Inferior parietal cortex (tissue), 1 donor: Measurements from ENCODE around the gene TCEANC2.
A peak's percentile ranks its signal among the peaks of the same experiment; 100 is the strongest.
"Not testable (repeated sequence)": the region's sequence is repeated elsewhere in the genome, so short reads cannot be mapped to it uniquely, and the experiment has no call there.

Source experiments
- DNase-seq: peaks from one replicate; pipeline ENCODE4 v3.0.0-alpha.2; 2016; ENCODE audit errors: extremely low spot score

TCEANC2 gene

GRCh38 chr1:54052934-54053744 lies at the start of gene TCEANC2, which contains the start of gene TMEM59:
Gene TCEANC2, plus strand, starts transcription at chr1:54053608. Its CDS starts 815 bp downstream, at chr1:54054423.
Gene TMEM59, minus strand, starts transcription at chr1:54053204. Its CDS starts 16 bp downstream, at chr1:54053188.
- peak; percentile 98 for DNase-seq

- DNase-seq, result not testable (repeated sequence)
Measured at GRCh38 chr1:54003750-54004480, 49.5 kb upstream of the TCEANC2 start.

- DNase-seq, result no peak
Measured at GRCh38 chr1:54004481-54005049, 48.8 kb upstream of the TCEANC2 start.

- no peak for DNase-seq
Measured at GRCh38 chr1:54006508-54006907, 46.9 kb upstream of the TCEANC2 start.

- DNase-seq, result no peak
Measured at GRCh38 chr1:54007613-54008012, 45.8 kb upstream of the TCEANC2 start.

GRCh38 chr1:54008876-54009275 lies 44.5 kb upstream of the TCEANC2 start:
- DNase-seq, result no peak

GRCh38 chr1:54009406-54009805 lies 44.0 kb upstream of the TCEANC2 start:
- DNase-seq, result no peak

GRCh38 chr1:54010415-54011117 lies 42.8 kb upstream of the TCEANC2 start:
- no peak for DNase-seq

- no peak for DNase-seq
Measured at GRCh38 chr1:54011316-54012007, 41.9 kb upstream of the TCEANC2 start.

GRCh38 chr1:54012008-54012325 lies 41.4 kb upstream of the TCEANC2 start:
- no peak for DNase-seq

- DNase-seq, result no peak
Measured at GRCh38 chr1:54012863-54013262, 40.5 kb upstream of the TCEANC2 start.

GRCh38 chr1:54013393-54014008 lies 39.9 kb upstream of the TCEANC2 start:
- no peak for DNase-seq

- no peak for DNase-seq
Measured at GRCh38 chr1:54014009-54014629, 39.3 kb upstream of the TCEANC2 start.

GRCh38 chr1:54016343-54017282 lies 36.8 kb upstream of the TCEANC2 start:
- DNase-seq, result no peak

GRCh38 chr1:54017979-54018378 lies 35.4 kb upstream of the TCEANC2 start, which contains the start of gene LDLRAD1:
Gene LDLRAD1, minus strand, starts transcription at chr1:54018186. Its CDS starts 74 bp downstream, at chr1:54018112.
- DNase-seq, result no peak

- no peak for DNase-seq
Measured at GRCh38 chr1:54018635-54019034, 34.8 kb upstream of the TCEANC2 start.

- DNase-seq, result not testable (repeated sequence)
Measured at GRCh38 chr1:54019562-54020176, 33.7 kb upstream of the TCEANC2 start.

- no peak for DNase-seq
Measured at GRCh38 chr1:54024358-54024757, 29.1 kb upstream of the TCEANC2 start.

- DNase-seq, result not testable (repeated sequence)
Measured at GRCh38 chr1:54024811-54025210, 28.6 kb upstream of the TCEANC2 start.
